ENCODE results near the gene FGF23. TPM values are rescaled to one million over a fixed set of nuclear protein-coding genes. Genes with fewer than 3 reads are reported as not detected.

Gene FGF23
- total RNA-seq, 2 experiments from 2014 or later: not detected

- no peaks in the 10 kb centered on the region for H3K27me3 Mint-ChIP-seq
- H3K4me1 Mint-ChIP-seq: peaks cover 8% of the 10 kb centered on the region
- no peak overlapping the region for H3K27ac Mint-ChIP-seq
- H3K36me3 Mint-ChIP-seq: peaks cover 8% of the 10 kb centered on the region
- no peaks in the 10 kb centered on the region for H3K9me3 Mint-ChIP-seq
- no peak for DNase-seq
- no peak overlapping the region for H3K4me3 Mint-ChIP-seq
Observed at GRCh38 chr12:4355156-4356040, 24.1 kb downstream of the FGF23 start.

GRCh38 chr12:4353785-4354208, 25.7 kb downstream of the FGF23 start:
- no peak overlapping the region for H3K27ac Mint-ChIP-seq

GRCh38 chr12:4346931-4347330, 32.6 kb downstream of the FGF23 start:
- no peak for DNase-seq
- Mint-ChIP-seq H3K27ac (no peak overlapping the region), H3K36me3 (peaks cover 39% of the 10 kb centered on the region), H3K27me3 (no peaks in the 10 kb centered on the region), H3K4me1 (no peaks in the 10 kb centered on the region), H3K9me3 (peaks cover 9% of the 10 kb centered on the region), H3K4me3 (no peak overlapping the region)

More at GRCh38 chr12:4353785-4354208, 25.7 kb downstream of the FGF23 start:
- H3K4me1 Mint-ChIP-seq: peaks cover 8% of the 10 kb centered on the region
- H3K36me3 Mint-ChIP-seq: peaks cover 8% of the 10 kb centered on the region
- no peaks in the 10 kb centered on the region for H3K9me3 Mint-ChIP-seq
- no peaks in the 10 kb centered on the region for H3K27me3 Mint-ChIP-seq
- no peak overlapping the region for H3K4me3 Mint-ChIP-seq
- DNase-seq: peak; percentile 33

DNA sequence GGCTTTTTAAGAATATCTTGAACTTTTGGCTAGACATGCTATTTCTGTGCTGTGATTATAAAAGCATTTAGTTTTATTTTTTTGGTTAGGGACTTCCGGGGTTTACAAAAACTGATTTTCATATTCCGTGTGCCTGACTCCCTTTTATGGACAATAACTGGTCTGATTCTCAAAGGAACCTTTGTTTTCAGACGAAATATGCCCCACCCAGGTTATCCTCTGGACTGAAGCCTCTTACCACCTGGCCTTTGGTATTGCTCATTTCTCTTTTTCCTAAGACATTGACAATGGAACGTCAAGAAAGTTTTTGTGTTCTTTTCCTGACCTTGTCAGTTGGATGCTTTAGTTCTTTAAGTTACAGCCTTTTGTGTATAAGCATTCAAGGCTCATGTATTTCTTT, 47.7 kb downstream of the FGF23 start:
- no peaks in the 10 kb centered on the region for H3K27me3 Mint-ChIP-seq
- H3K27ac Mint-ChIP-seq: no peak overlapping the region
- no peak for DNase-seq
- peaks cover 15% of the 10 kb centered on the region for H3K36me3 Mint-ChIP-seq
- H3K9me3 Mint-ChIP-seq: no peaks in the 10 kb centered on the region
- peaks cover 6% of the 10 kb centered on the region for H3K4me1 Mint-ChIP-seq
- no peak overlapping the region for H3K4me3 Mint-ChIP-seq

- Mint-ChIP-seq H3K4me3 (no peak overlapping the region), H3K27ac (no peak overlapping the region), H3K36me3 (peaks cover 11% of the 10 kb centered on the region), H3K27me3 (no peaks in the 10 kb centered on the region), H3K9me3 (no peaks in the 10 kb centered on the region), H3K4me1 (peaks cover 8% of the 10 kb centered on the region)
- no peak for DNase-seq
Observed at GRCh38 chr12:4331221-4331620, 48.3 kb downstream of the FGF23 start.

GRCh38 chr12:4330203-4330602, 49.3 kb downstream of the FGF23 start:
- Mint-ChIP-seq H3K9me3 (no peaks in the 10 kb centered on the region), H3K4me1 (peaks cover 10% of the 10 kb centered on the region), H3K27ac (no peak overlapping the region), H3K27me3 (no peaks in the 10 kb centered on the region), H3K4me3 (no peak overlapping the region), H3K36me3 (peaks cover 10% of the 10 kb centered on the region)
- no peak for DNase-seq

DNA sequence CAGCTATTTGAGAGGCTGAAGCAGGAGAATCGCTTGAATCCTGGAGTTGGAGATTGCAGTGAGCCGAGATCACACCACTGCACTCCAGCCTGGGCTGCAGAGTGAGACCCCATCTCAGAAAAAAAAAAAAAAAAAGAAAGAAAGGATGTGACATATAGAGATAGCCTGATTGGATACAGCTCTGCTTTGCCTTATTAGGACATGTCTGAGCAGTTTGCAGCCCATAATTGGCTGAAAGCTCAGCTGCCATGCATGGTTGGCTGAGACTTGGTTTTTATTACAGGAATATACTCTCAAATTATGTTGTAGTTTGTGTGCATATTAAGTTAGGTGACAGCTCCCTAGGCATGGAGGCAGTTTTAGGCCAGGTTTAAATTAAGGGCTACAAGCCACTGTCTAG, 52.2 kb downstream of the FGF23 start:
- H3K27me3 Mint-ChIP-seq: no peaks in the 10 kb centered on the region
- no peaks in the 10 kb centered on the region for H3K9me3 Mint-ChIP-seq
- no peak overlapping the region for H3K4me3 Mint-ChIP-seq
- DNase-seq: no peak
- peaks cover 12% of the 10 kb centered on the region for H3K36me3 Mint-ChIP-seq
- H3K27ac Mint-ChIP-seq: no peak overlapping the region
- peaks cover 26% of the 10 kb centered on the region for H3K4me1 Mint-ChIP-seq

DNA sequence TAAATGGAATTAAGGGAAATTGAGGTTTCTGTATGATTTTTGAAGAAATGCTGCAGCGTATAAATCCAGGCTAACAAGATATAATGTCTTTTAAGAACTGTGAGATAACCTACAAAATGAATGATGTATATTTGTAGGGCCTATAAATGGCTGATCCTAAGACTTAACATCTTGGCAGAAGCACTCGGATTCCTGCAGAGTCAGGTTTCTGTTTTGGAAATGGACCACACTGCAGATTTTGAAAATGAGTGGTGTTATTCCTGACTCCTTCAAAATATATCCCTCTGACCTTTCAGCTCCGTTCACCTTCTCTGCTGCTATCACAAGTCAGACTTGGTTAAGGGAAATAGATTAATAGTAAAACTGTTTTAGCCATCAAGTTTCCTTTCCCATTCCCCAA, 53.5 kb downstream of the FGF23 start:
- peaks cover 34% of the 10 kb centered on the region for H3K4me1 Mint-ChIP-seq
- no peak for DNase-seq
- no peaks in the 10 kb centered on the region for H3K9me3 Mint-ChIP-seq
- no peak overlapping the region for H3K4me3 Mint-ChIP-seq
- H3K36me3 Mint-ChIP-seq: peaks cover 14% of the 10 kb centered on the region
- no peaks in the 10 kb centered on the region for H3K27me3 Mint-ChIP-seq
- H3K27ac Mint-ChIP-seq: no peak overlapping the region

- Mint-ChIP-seq H3K27me3 (no peaks in the 10 kb centered on the region), H3K36me3 (peaks cover 14% of the 10 kb centered on the region), H3K4me1 (peaks cover 43% of the 10 kb centered on the region), H3K27ac (no peak overlapping the region), H3K9me3 (no peaks in the 10 kb centered on the region), H3K4me3 (no peak overlapping the region)
- no peak for DNase-seq
Observed at GRCh38 chr12:4324366-4324765, 55.1 kb downstream of the FGF23 start.

- Mint-ChIP-seq H3K4me3 (peak overlapping the region; percentile 29), H3K27me3 (no peaks in the 10 kb centered on the region), H3K36me3 (peaks cover 12% of the 10 kb centered on the region), H3K27ac (no peak overlapping the region), H3K4me1 (peaks cover 40% of the 10 kb centered on the region), H3K9me3 (no peaks in the 10 kb centered on the region)
- no peak for DNase-seq
Observed at GRCh38 chr12:4323396-4323795, 56.1 kb downstream of the FGF23 start.

DNA sequence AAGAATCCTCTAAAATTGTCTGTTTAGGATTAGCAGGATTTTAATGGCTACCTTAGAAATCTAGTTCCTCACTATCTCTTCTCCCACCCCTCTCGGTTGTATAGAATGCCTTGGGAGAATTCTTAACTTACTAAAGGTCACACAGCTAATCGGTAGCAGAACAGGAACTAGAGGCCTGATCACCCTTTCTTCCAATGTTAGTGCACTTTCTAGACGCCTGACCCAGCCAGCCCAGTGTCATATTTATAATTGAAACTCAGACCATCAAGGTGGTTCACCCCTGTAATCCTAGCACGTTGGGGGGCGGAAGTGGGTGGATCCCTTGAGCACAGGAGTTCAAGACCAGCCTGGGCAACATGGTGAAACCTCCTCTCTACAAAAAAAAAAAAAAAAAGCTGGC, 56.8 kb downstream of the FGF23 start:
- peaks cover 12% of the 10 kb centered on the region for H3K36me3 Mint-ChIP-seq
- no peak overlapping the region for H3K27ac Mint-ChIP-seq
- no peak for DNase-seq
- H3K27me3 Mint-ChIP-seq: no peaks in the 10 kb centered on the region
- no peaks in the 10 kb centered on the region for H3K9me3 Mint-ChIP-seq
- peaks cover 39% of the 10 kb centered on the region for H3K4me1 Mint-ChIP-seq
- peak overlapping the region; percentile 86 for H3K4me3 Mint-ChIP-seq

DNA sequence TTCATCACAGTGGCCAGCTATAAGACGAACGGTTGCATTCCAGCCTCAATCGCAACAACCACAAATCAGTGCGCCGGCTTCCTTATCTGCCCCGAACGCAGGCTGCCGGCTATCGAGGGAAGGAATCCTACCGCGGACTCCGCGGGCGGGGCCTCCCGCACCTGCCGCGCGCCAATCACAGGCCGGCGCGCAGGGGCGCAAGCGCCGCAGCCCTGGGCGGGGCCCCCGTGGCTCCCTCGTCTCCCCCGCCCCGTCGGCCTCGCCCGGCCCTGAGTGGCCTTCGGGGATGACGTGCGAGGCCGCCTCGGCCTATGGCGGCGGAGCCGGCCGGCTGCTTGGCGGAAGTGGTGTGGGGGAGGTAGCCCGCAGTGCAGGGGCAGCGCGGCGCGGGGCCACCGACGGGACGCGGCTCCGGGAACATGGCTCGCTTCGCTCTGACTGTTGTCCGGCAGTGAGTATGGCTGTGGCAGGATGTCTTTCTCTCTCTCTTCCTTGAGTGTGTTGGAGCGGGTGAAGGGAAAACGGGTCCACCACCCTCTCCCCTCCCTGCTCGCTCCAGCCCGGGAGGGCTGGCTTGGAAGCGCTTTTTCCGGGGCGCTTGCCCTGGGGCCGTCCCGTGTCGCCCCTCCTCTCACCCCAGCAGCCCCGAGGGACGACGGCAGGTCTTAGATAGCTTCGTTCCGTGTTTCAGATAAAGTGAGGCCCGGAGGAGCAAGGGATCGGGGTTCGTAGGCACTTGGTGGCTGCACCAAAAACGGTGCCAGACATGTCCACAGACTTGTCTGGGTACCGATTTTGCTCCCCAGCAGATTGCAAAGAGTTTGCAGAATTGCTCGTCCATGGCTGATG, 58.4 kb downstream of the FGF23 start, which contains the start of gene TIGAR:
Gene TIGAR (plus strand): TSS at position 361 of the 849 bp plus-strand sequence. CDS start 59 bp downstream, at position 420.
- peak within 1 kb of the TSS; percentile 86 for H3K4me3 Mint-ChIP-seq
- DNase-seq: peak; percentile 97
- peak within 1 kb of the TSS; percentile 87 for H3K27ac Mint-ChIP-seq
- no peaks in the 10 kb centered on the region for H3K27me3 Mint-ChIP-seq
- peaks cover 9% of the 10 kb centered on the region for H3K36me3 Mint-ChIP-seq
- peaks cover 35% of the 10 kb centered on the region for H3K4me1 Mint-ChIP-seq
- no peaks in the 10 kb centered on the region for H3K9me3 Mint-ChIP-seq

- DNase-seq: no peak
- H3K4me1 Mint-ChIP-seq: peaks cover 33% of the 10 kb centered on the region
- H3K27ac Mint-ChIP-seq: peak overlapping the region; percentile 87
- H3K36me3 Mint-ChIP-seq: peaks cover 9% of the 10 kb centered on the region
- peak overlapping the region; percentile 86 for H3K4me3 Mint-ChIP-seq
- H3K27me3 Mint-ChIP-seq: no peaks in the 10 kb centered on the region
- H3K9me3 Mint-ChIP-seq: no peaks in the 10 kb centered on the region
Observed at GRCh38 chr12:4320497-4320852, 59.0 kb downstream of the FGF23 start.
